ENCODE measurements around the gene SLC38A10.

SLC38A10 gene

GRCh38 chr17:81323411-81323868 lies 28.3 kb upstream of the SLC38A10 start:
- Histone ChIP-seq H3K9me3 (ENCODE audit: control insufficient read depth, low read length) (no peaks in the 10 kb centered on the region), H3K4me1 (no peaks in the 10 kb centered on the region), H3K79me2 (no peaks in the 10 kb centered on the region), H3K4me2 (ENCODE audit: low read length) (no peak overlapping the region), H3K9ac (no peak overlapping the region), H2AFZ (no peak overlapping the region), H3K4me3 (ENCODE audit: low read depth, low read length) (no peak overlapping the region), H3K27me3 (ENCODE audit: control insufficient read depth, insufficient read depth, low read length) (no peaks in the 10 kb centered on the region), H3K27ac (no peak overlapping the region), H3K36me3 (ENCODE audit: control insufficient read depth, insufficient read depth, low read length) (no peaks in the 10 kb centered on the region)
- TF ChIP-seq CTCF (IDR thresholded peaks at IDR 0.05) = no peak

GRCh38 chr17:81323083-81323369 lies 27.9 kb upstream of the SLC38A10 start:
- H3K9me3 ChIP-seq (ENCODE audit: control insufficient read depth, low read length) = no peaks in the 10 kb centered on the region
- H3K27ac ChIP-seq = no peak overlapping the region
- no peak overlapping the region for H3K4me2 ChIP-seq (ENCODE audit: low read length)
- TF ChIP-seq CTCF (IDR thresholded peaks at IDR 0.05) = no peak
- no peak overlapping the region for H3K4me3 ChIP-seq (ENCODE audit: low read depth, low read length)
- no peak overlapping the region for H2AFZ ChIP-seq
- no peak overlapping the region for H3K9ac ChIP-seq
- H3K27me3 ChIP-seq (ENCODE audit: control insufficient read depth, insufficient read depth, low read length) = no peaks in the 10 kb centered on the region
- no peaks in the 10 kb centered on the region for H3K4me1 ChIP-seq
- no peaks in the 10 kb centered on the region for H3K79me2 ChIP-seq
- H3K36me3 ChIP-seq (ENCODE audit: control insufficient read depth, insufficient read depth, low read length) = no peaks in the 10 kb centered on the region

GRCh38 chr17:81322271-81323082 lies 27.4 kb upstream of the SLC38A10 start:
- Histone ChIP-seq H3K27ac (no peak overlapping the region), H3K4me2 (ENCODE audit: low read length) (no peak overlapping the region), H3K79me2 (no peaks in the 10 kb centered on the region), H3K9ac (no peak overlapping the region), H3K4me3 (ENCODE audit: low read depth, low read length) (no peak overlapping the region), H3K4me1 (no peaks in the 10 kb centered on the region), H3K36me3 (ENCODE audit: control insufficient read depth, insufficient read depth, low read length) (no peaks in the 10 kb centered on the region), H3K27me3 (ENCODE audit: control insufficient read depth, insufficient read depth, low read length) (no peaks in the 10 kb centered on the region), H3K9me3 (ENCODE audit: control insufficient read depth, low read length) (no peaks in the 10 kb centered on the region), H2AFZ (no peak overlapping the region)
- no peak for TF ChIP-seq CTCF (IDR thresholded peaks at IDR 0.05)

- Histone ChIP-seq H3K27me3 (ENCODE audit: control insufficient read depth, insufficient read depth, low read length) (no peaks in the 10 kb centered on the region), H3K4me3 (ENCODE audit: low read depth, low read length) (no peak overlapping the region), H2AFZ (no peak overlapping the region), H3K9ac (no peak overlapping the region), H3K79me2 (no peaks in the 10 kb centered on the region), H3K4me1 (no peaks in the 10 kb centered on the region), H3K27ac (no peak overlapping the region), H3K9me3 (ENCODE audit: control insufficient read depth, low read length) (no peaks in the 10 kb centered on the region), H3K4me2 (ENCODE audit: low read length) (no peak overlapping the region), H3K36me3 (ENCODE audit: control insufficient read depth, insufficient read depth, low read length) (no peaks in the 10 kb centered on the region)
- no peak for TF ChIP-seq CTCF (IDR thresholded peaks at IDR 0.05)
Observed at GRCh38 chr17:81317961-81318605, 23.0 kb upstream of the SLC38A10 start.

GRCh38 chr17:81317530-81317821 lies 22.4 kb upstream of the SLC38A10 start:
- H3K9me3 ChIP-seq (ENCODE audit: control insufficient read depth, low read length) = no peaks in the 10 kb centered on the region
- no peak for TF ChIP-seq CTCF (IDR thresholded peaks at IDR 0.05)
- no peaks in the 10 kb centered on the region for H3K4me1 ChIP-seq

More at GRCh38 chr17:81317530-81317821, 22.4 kb upstream of the SLC38A10 start:
- Histone ChIP-seq H3K4me3 (ENCODE audit: low read depth, low read length) (no peak overlapping the region), H2AFZ (no peak overlapping the region), H3K27me3 (ENCODE audit: control insufficient read depth, insufficient read depth, low read length) (no peaks in the 10 kb centered on the region), H3K79me2 (no peaks in the 10 kb centered on the region), H3K27ac (no peak overlapping the region), H3K36me3 (ENCODE audit: control insufficient read depth, insufficient read depth, low read length) (no peaks in the 10 kb centered on the region), H3K9ac (no peak overlapping the region), H3K4me2 (ENCODE audit: low read length) (no peak overlapping the region)

All from parathyroid adenoma (tissue), 2 donors.